Fibroblast of skin of abdomen (primary cell): ENCODE results near the gene TRIM47.

ENCODE experiments used
- DNase-seq: peaks from one replicate; pipeline ENCODE4 v3.0.0-alpha.2; 2013

TRIM47 gene

GRCh38 chr17:75845058-75845711, 33.2 kb downstream of the TRIM47 start:
- DNase-seq: peak; percentile 35

GRCh38 chr17:75844530-75845057, 33.8 kb downstream of the TRIM47 start:
- no peak for DNase-seq

GRCh38 chr17:75843577-75844529, 34.5 kb downstream of the TRIM47 start, which contains the start of gene UNC13D:
Gene UNC13D, minus strand, starts transcription at chr17:75844404. Its CDS starts 67 bp downstream, at chr17:75844337.
- DNase-seq: no peak

- DNase-seq: no peak
These were observed 35.3 kb downstream of the TRIM47 start for GRCh38 chr17:75842963-75843576.

- no peak for DNase-seq
These were observed 36.0 kb downstream of the TRIM47 start for GRCh38 chr17:75842411-75842810.

- DNase-seq: no peak
These were observed 37.6 kb downstream of the TRIM47 start for GRCh38 chr17:75840799-75841164.

- no peak for DNase-seq
These were observed 38.2 kb downstream of the TRIM47 start for GRCh38 chr17:75839942-75840798.

- no peak for DNase-seq
These were observed 40.0 kb downstream of the TRIM47 start for GRCh38 chr17:75838410-75838809.

- DNase-seq: no peak
These were observed 40.5 kb downstream of the TRIM47 start for GRCh38 chr17:75837899-75838298.

- no peak for DNase-seq
These were observed 41.8 kb downstream of the TRIM47 start for GRCh38 chr17:75836605-75837004.

GRCh38 chr17:75835654-75835987, 42.8 kb downstream of the TRIM47 start:
- no peak for DNase-seq

- no peak for DNase-seq
These were observed 43.3 kb downstream of the TRIM47 start for GRCh38 chr17:75834928-75835653.

- no peak for DNase-seq
These were observed 44.0 kb downstream of the TRIM47 start for GRCh38 chr17:75834279-75834920.

GRCh38 chr17:75832652-75833400, 45.6 kb downstream of the TRIM47 start:
- no peak for DNase-seq

- DNase-seq: peak; percentile 68
These were observed 46.2 kb downstream of the TRIM47 start for GRCh38 chr17:75832164-75832651.

- DNase-seq: no peak
These were observed 47.3 kb downstream of the TRIM47 start for GRCh38 chr17:75831032-75831571.

- DNase-seq: no peak
These were observed 48.0 kb downstream of the TRIM47 start for GRCh38 chr17:75830164-75831031.

- no peak for DNase-seq
These were observed 48.6 kb downstream of the TRIM47 start for GRCh38 chr17:75829747-75830146.

- DNase-seq: no peak
These were observed 49.6 kb downstream of the TRIM47 start for GRCh38 chr17:75828741-75829140.
